SU-DHL-6 (cell line): Measurements from ENCODE around the gene SH2D5.

Experiments
- CTCF ChIP-seq: fragments of 200-600 bp; sonication (generic); IDR thresholded peaks from one replicate; pipeline ENCODE4 v1.5.1; 2017; ENCODE audit warnings: antibody characterized with exemption, mild to moderate bottlenecking, low read length, moderate library complexity; ENCODE audit not compliant: insufficient read depth, poor library complexity, severe bottlenecking
- EZH2phosphoT487 ChIP-seq: fragments of 200-600 bp; sonication (generic), shearing (Covaris generic); conservative IDR thresholded peaks from 2 replicates; pipeline ENCODE4 v1.6.1; 2018; ENCODE audit warnings: mild to moderate bottlenecking, antibody characterized with exemption, low read length, moderate library complexity, mixed read lengths

DNA sequence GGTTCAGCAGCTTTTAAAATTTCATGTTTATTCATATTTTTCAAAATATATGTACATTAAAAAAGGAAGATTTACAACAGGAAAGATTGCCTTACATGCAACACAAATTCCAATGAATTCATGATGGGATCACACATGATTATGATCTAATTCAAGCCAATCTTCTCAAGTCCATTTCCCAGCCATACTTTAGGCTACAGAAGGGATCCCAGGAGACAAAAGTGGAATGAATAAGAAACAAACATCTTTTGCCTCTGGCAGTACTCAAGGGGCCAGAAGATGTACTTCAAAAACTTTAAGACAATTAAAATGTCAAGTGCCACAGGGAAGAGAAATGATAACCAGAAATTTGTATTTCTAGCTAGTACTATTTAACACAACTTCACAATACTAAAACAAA is 10.2 kb upstream of the SH2D5 start:
- TF ChIP-seq CTCF = no peak
- TF ChIP-seq EZH2phosphoT487 = no peak
